ENCODE data around the gene PYROXD2.

The PYROXD2 gene

GRCh38 chr10:98367604-98368451, 47.2 kb downstream of the PYROXD2 start:
- POLR2A ChIA-PET: no interaction called here
- CTCF ChIA-PET: no interaction called here
- DNase-seq (ENCODE audit: extremely low spot score): no peak
- TF ChIP-seq ARNT (IDR thresholded peaks at IDR 0.05): no peak
- no peak for TF ChIP-seq ZNF384 (IDR thresholded peaks at IDR 0.05)
- no peak for TF ChIP-seq CTBP1 (IDR thresholded peaks at IDR 0.05; ENCODE audit: borderline replicate concordance)
- TF ChIP-seq FOXM1 (IDR thresholded peaks at IDR 0.05; ENCODE audit: borderline replicate concordance): no peak
- TF ChIP-seq HDGF (IDR thresholded peaks at IDR 0.05; ENCODE audit: borderline replicate concordance): no peak

GRCh38 chr10:98366062-98366530, 48.9 kb downstream of the PYROXD2 start:
- DNase-seq (ENCODE audit: extremely low spot score): no peak
- ChIA-PET CTCF (no interaction called here), POLR2A (no interaction called here)
- TF ChIP-seq FOXK2 (IDR thresholded peaks at IDR 0.05) (no peak), FOXM1 (IDR thresholded peaks at IDR 0.05; ENCODE audit: borderline replicate concordance) (no peak), FOXA1 (IDR thresholded peaks at IDR 0.05) (no peak), NFRKB (IDR thresholded peaks at IDR 0.05) (no peak), SP1 (IDR thresholded peaks at IDR 0.05) (no peak), HDGF (IDR thresholded peaks at IDR 0.05; ENCODE audit: borderline replicate concordance) (no peak), BHLHE40 (IDR thresholded peaks at IDR 0.05; ENCODE audit: borderline replicate concordance) (no peak), SUZ12 (IDR thresholded peaks at IDR 0.05) (no peak), CTBP1 (IDR thresholded peaks at IDR 0.05; ENCODE audit: borderline replicate concordance) (no peak)

- ChIA-PET CTCF (interaction anchor here (0.5 kb wide), 1 partner anchor 1077 kb away, joined by 4 read pairs; no protein-coding TSS in a partner anchor), POLR2A (no interaction called here)
- no peak for DNase-seq (ENCODE audit: extremely low spot score)
- TF ChIP-seq SUZ12 (IDR thresholded peaks at IDR 0.05) (no peak), ELF4 (IDR thresholded peaks at IDR 0.05) (no peak), CTBP1 (IDR thresholded peaks at IDR 0.05; ENCODE audit: borderline replicate concordance) (no peak), SP1 (IDR thresholded peaks at IDR 0.05) (no peak), PKNOX1 (IDR thresholded peaks at IDR 0.05) (no peak), ZNF384 (IDR thresholded peaks at IDR 0.05) (no peak), ARNT (IDR thresholded peaks at IDR 0.05) (no peak), L3MBTL2 (conservative IDR thresholded peaks at IDR 0.05) (no peak), LEF1 (IDR thresholded peaks at IDR 0.05; ENCODE audit: borderline replicate concordance) (no peak), BHLHE40 (IDR thresholded peaks at IDR 0.05; ENCODE audit: borderline replicate concordance) (no peak), TARDBP (IDR thresholded peaks at IDR 0.05) (no peak), FOXK2 (IDR thresholded peaks at IDR 0.05) (no peak), NFRKB (IDR thresholded peaks at IDR 0.05) (no peak), FOXA1 (IDR thresholded peaks at IDR 0.05) (no peak)
Observed at GRCh38 chr10:98365406-98366061, 49.4 kb downstream of the PYROXD2 start.

- ChIA-PET CTCF (no interaction called here), POLR2A (no interaction called here)
- DNase-seq (ENCODE audit: extremely low spot score): no peak
- TF ChIP-seq CTBP1 (IDR thresholded peaks at IDR 0.05; ENCODE audit: borderline replicate concordance) (no peak), LEF1 (IDR thresholded peaks at IDR 0.05; ENCODE audit: borderline replicate concordance) (no peak), SP1 (IDR thresholded peaks at IDR 0.05) (no peak), ARNT (IDR thresholded peaks at IDR 0.05) (no peak), SUZ12 (IDR thresholded peaks at IDR 0.05) (no peak), TARDBP (IDR thresholded peaks at IDR 0.05) (no peak), HDGF (IDR thresholded peaks at IDR 0.05; ENCODE audit: borderline replicate concordance) (no peak), ELF4 (IDR thresholded peaks at IDR 0.05) (no peak), BHLHE40 (IDR thresholded peaks at IDR 0.05; ENCODE audit: borderline replicate concordance) (no peak), FOXM1 (IDR thresholded peaks at IDR 0.05; ENCODE audit: borderline replicate concordance) (no peak), ZNF384 (IDR thresholded peaks at IDR 0.05) (no peak), FOXK2 (IDR thresholded peaks at IDR 0.05) (no peak), NFRKB (IDR thresholded peaks at IDR 0.05) (no peak)
Observed at GRCh38 chr10:98364432-98365102, 50.4 kb downstream of the PYROXD2 start.

GRCh38 chr10:98363220-98363619, 51.8 kb downstream of the PYROXD2 start:
- CTCF ChIA-PET: no interaction called here

More at GRCh38 chr10:98363220-98363619, 51.8 kb downstream of the PYROXD2 start:
- no peak for TF ChIP-seq L3MBTL2 (conservative IDR thresholded peaks at IDR 0.05)
- TF ChIP-seq SUZ12 (IDR thresholded peaks at IDR 0.05): no peak
- TF ChIP-seq PKNOX1 (IDR thresholded peaks at IDR 0.05): no peak
- no peak for TF ChIP-seq FOXA1 (IDR thresholded peaks at IDR 0.05)
- POLR2A ChIA-PET: no interaction called here
- DNase-seq (ENCODE audit: extremely low spot score): no peak
